Right renal cortex interstitium (tissue), 3 donors: ENCODE data around the gene TFIP11. TPM values are rescaled to one million over a fixed set of nuclear protein-coding genes. Genes with fewer than 3 reads are reported as not detected.

ENCODE experiments used
- DNase-seq, 3 donors: peaks; one replicate each; pipeline ENCODE4 v3.0.0-alpha.2; 2013; ENCODE audit warnings: low read depth in 3 of 3, low spot score in 2 of 3
- polyA plus RNA-seq, 3 donors: library from polyadenylated mRNA; unstranded; fragments of 120-200 nt; gene quantifications; one replicate each; pipeline ENCODE4 v1.2.1, GENCODE V29; 2013; ENCODE audit not compliant: insufficient read length in 3 of 3

The TFIP11 gene
- polyA plus RNA-seq, 3 donors = 45.6 to 47.3 (median 46.5) TPM

DNA sequence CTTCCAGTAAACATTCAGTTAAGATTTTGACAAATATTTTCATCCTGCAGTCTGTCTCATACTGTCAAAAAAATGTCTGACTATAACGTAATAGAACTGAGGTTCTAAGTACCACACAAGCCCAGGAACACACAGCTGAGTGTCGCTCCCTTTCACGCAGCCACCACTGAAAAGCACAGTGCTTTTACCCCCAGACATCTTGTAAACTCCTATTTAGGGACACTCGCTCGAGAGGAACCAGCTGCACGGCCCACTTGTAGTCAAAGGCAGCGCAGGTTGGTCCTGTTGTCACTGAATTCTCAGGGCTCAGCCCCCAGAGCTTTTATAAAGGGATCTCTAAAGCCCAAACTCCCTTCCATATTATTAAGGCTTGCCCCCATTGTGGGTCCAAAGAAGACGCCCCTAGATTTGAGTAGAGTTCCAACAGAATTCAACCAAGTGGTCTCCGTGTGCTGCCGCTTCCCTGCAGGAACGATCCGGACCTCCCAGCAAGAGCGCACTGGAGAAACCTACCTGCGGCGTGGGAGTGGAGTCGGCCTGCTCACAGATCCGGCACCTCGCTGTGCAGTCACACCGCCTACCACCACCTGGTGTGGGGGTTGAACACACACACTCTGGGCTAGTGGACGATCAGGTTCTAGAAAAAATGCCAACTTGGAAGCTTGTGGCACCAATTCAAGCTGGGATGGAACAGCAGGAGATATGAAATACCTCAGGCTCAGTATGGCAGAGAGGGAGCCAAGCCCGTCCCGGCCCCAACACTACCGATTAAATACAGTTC, 59.8 kb downstream of the TFIP11 start:
- no peak for DNase-seq

DNA sequence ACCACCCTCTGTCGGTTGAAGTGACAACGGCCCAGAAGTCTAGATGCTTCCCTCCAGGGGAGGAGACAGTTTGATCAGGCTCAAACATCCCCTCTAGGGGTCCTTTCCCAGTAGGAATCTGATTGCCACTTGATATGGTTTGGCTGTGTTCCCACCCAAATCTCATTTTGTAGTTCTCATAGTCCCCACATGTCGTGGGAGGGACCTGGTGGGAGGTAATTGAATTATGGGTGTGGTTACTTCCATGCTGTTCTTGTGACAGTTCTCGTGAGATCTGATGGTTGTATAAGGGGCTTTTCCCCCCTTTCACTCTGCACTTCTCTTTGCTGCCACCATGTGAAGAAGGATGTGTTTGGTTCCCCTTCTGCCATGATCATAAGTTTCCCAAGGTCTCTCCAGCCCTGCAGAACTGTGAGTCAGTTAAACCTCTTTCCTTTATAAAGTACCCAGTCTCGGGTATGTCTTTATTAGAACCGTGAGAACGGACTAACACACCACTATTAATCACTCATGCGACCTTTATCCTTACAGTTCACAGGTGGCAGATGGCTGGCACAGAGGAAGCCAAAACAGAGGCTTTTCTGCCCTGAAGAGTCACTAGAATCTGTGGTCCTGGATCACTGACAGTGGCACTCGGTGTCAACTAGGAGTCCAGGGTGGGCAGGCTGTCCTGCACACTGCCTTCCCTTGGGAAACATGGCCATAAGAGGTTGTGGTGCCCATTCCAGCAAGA, 61.7 kb downstream of the TFIP11 start:
- no peak for DNase-seq

DNA sequence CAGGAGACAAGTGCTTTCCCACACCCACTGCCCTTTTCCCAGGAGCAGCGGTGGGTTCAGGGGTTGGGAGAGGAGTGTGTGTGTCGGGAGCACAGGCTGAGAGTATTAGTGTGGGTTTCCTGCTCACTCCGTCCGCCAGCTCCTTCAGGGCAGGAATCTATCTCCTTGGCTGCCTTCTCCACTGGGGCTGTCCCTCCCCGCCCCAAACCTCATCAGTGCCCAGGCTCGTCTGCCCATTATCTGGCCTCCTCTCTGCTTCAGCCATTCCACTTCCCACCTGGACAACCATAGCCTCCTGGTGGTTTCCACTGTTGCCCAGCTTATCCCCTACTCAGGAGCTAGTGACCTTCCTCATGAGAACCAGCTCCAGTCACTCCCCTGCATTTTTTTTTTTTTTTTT, 63.3 kb downstream of the TFIP11 start:
- DNase-seq = no peak

DNA sequence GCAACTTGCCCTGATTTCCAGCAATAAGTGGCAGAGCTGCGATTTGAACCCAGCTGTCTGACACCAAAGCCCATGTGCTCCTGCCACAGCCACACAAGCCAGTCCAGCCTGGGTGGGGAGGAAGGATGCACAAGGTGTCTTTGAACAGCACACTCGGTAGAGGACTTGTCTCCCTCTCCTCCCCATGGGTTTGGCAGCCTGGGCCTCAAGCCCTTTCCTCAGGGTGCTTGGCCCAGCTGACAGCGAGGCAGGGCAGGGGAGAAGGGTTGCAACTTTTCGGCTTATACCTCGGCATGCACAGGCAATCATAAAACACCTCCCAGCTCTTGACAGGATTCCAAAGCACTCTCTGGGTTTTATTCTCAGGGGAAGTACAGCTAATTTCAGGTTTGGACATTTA, 63.9 kb downstream of the TFIP11 start:
- no peak for DNase-seq

DNA sequence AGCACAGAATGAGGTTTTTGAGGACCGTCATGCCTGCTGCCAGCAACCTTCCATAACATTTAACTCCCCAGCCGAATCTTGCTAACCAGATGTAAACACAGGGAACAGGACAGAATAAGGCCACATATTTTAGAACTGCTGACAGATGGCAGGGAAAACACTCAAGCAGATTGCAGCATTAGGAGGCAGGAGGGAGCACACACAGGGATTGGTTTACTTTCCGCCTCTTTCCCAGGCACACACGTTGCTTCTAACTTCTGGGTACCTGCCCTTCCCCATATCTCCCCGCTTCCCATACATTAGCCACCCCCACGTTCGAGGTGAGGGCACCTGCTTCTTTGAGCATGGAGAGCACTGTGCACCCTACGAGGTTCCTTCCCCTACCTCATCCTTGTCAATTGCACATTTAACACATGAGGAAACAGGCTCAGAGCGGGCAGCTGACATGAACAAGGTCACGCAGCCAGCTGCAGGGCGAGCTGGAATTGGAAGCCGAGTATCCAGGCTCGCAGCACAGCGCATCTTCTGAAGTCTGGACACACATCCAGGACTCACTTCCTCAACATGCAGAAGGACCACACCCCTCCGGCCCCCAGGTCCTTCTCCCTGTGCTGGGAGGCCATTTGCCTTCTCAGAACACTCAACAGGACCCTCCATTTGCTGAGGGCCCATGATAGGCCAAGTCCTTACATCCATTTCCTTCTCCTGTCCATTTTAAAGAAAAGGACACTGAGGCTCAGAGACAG, 64.5 kb downstream of the TFIP11 start:
- DNase-seq = no peak

DNA sequence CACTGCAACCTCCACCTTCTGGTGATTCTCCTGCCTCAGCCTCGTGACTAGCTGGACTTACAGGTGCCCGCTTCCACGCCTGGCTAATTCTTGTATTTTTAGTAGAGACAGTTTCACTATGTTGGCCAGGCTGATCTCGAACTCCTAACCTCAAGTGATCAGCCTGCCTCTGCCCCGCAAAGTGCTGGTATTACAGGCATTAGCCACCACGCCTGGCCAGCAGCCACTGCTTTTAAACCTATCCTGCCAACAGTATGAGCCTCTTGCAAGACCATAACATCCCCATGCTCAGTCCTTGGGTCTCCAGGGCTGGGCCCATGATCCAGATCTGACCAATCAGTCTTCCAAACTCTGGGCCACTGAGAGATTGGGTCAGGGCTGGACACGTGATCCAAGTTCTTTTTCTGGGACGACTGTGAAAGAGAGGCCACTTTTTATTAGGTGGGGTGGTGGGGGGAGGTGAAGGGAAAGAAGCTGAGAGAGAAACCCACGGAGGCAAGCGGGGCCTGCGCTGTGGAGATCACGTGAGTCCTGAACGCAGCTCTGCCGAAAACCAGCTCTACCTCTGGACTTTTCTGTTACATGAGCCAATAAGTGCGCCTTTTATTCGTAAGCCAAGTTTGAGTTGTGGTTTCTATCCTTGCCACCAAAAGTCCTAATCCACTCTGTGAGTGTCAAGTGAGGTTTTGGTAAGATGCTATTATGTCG, 65.3 kb downstream of the TFIP11 start:
- DNase-seq = no peak

DNA sequence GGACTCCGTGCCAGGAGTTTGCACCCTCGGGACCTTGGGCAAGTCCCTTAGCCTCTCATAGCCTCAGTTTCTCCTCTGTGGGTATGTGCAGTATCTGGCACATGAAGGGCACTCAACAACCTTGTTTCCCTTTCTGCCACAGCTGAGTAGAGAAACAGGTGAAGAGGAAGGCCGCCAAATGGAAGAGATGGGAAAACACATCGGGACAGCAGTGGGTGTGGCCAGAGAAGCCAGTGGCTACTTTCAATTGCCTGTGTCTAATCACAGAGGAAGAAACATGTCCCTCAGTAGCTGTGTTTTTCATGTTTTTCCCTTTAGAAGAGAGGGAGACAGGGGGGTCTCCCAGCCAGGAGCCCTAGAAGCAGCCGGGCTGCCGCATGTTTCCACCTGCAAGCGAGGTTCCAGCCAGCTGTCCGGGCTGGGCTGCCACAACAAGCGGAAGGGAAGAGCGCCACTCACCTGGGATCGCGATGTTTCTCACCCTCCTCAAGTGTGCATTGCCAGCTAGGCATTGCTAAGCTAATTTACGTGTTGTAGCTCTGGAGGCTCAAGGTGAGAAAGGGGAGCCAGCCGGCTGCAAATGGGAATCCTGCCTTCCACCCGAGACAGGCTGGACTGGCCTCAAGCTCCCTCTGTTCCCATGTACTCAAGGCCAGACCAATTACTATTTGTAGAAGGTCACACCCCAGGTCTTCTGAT, 66.5 kb downstream of the TFIP11 start:
- DNase-seq = no peak

DNA sequence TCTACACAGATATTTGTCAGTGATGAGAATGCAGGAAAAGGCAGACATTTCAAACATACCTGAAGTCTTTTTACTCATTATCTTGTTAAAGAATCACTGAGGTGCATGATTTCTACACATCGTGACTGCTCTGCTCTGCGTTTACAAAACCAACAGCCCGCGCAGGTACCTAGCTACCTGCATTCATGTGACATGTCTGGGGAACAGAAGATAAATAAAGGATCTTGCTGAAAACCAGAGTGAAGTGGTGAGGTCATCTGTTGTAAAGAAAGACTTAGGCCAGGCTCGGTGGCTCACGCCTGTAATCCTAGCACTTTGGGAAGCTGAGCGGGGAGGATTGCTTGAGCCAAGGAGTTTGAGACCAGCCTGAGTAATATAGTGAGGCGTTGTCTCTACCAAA, 67.5 kb downstream of the TFIP11 start:
- DNase-seq = no peak

DNA sequence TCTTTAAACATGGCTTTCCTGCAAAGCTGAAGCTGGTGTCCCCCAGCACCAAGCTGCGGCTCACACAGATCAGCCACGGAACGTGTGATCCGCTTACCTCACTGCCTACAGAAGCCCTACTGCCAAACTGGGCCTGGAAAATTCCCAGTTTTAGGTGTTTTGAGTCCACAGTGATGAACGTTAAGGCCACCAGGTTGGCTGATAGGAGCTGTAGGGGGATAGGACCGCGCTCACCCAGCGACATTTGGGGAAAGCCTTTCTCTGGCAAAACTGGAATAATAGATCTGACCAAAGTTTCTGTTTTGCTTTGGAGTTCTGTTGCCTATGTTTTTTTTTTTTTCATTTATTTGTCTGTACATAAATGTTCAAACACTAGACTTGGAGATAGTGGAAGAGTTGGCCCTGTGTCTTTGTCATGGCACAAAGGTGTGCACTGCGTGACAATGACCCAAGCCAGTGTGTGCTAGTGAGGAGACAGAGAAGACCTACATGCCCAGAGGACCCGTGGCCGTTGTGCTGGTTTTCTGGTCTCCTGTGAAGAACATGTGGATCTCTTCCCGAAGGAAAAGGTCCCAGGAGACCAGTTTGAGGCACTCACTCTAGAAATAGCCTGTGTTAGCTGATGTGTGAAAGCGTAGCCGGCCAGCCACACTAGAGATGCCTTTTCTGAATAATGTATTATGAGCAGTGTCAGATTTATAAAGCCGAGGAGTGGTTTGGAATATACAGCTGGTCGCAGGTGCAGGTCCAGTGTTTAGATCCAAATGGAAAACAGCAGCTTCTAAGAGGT, 68.2 kb downstream of the TFIP11 start:
- no peak for DNase-seq

DNA sequence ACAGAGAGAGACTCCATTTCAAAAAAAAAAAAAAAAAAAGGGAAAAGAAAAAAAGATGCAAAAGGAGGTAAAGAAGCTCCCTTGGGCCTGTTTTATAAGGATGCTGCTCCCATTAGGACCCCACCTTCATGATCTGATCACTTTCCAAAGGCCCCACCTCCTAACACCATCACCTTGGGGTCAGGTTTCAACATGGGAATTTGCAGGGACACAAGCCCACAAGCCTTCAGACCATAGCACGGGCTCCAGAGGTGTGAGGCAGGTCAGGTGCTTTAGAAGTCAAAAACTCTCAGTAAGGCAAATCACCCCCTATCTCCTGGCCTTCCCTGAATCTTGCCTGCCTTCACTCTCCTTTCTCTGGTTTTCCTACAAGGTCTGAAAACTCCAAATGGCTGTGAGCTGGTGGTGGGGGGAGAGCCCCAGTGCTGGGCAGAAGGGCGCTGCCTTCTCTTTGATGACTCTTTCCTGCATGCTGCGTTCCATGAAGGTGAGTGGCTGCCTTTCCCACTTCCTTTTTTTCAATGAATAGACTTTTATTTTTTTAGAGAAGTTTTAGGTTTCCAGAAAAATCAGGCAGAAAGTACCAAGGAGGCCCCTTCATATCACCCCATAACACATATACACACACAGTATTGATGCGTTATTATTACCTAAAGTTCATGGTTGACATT, 70.1 kb downstream of the TFIP11 start:
- DNase-seq = no peak

Other genes starting within 250 kb of the TFIP11 start
- 1 to 10 TPM; 3.4 to 4.0 (median 3.7) TPM for gene ASPHD2, start 83.2 kb downstream of the TFIP11 start, polyA plus RNA-seq
- 10 to 100 TPM; 30.4 to 33.0 (median 31.4) TPM for gene HPS4, start 28.7 kb downstream of the TFIP11 start, polyA plus RNA-seq
- 10 to 100 TPM; 33.2 to 35.3 (median 33.8) TPM for gene SRRD, start 28.6 kb downstream of the TFIP11 start, polyA plus RNA-seq
- 10 to 100 TPM; 21.7 to 29.3 (median 27.6) TPM for gene TPST2, start 77.7 kb upstream of the TFIP11 start, polyA plus RNA-seq
- under 1 TPM; 0.29 to 0.78 (median 0.69) TPM for gene CRYBB1, start 105.6 kb upstream of the TFIP11 start, polyA plus RNA-seq
- not detected for gene CRYBA4, start 109.5 kb upstream of the TFIP11 start, polyA plus RNA-seq
- gene MIAT, start 145.1 kb upstream of the TFIP11 start, polyA plus RNA-seq = under 1 TPM; 0.32 to 0.50 (median 0.35) TPM